Chondrocyte (in vitro differentiated cells): ENCODE measurements around the gene PHLPP1. TPM values are rescaled to one million over a fixed set of nuclear protein-coding genes. Genes with fewer than 3 reads are reported as not detected.

ENCODE experiments used
- DNase-seq: peaks from one replicate; pipeline ENCODE4 v3.0.0; 2021; ENCODE audit warnings: mixed read lengths, low spot score
- H3K27ac Mint-ChIP-seq: one replicate; pipeline ENCODE4 v1.8.0; 2021; ENCODE audit warnings: mild to moderate bottlenecking, moderate library complexity, mixed read lengths; ENCODE audit not compliant: unreplicated experiment
- H3K27me3 Mint-ChIP-seq: 2 replicates; pipeline ENCODE4 v1.8.0; 2021; ENCODE audit warnings: low read depth, mixed read lengths
- H3K36me3 Mint-ChIP-seq: 2 replicates; pipeline ENCODE4 v1.8.0; 2021; ENCODE audit warnings: low read depth, mixed read lengths
- H3K4me1 Mint-ChIP-seq: 2 replicates; pipeline ENCODE4 v1.8.0; 2021; ENCODE audit warnings: low read depth, mild to moderate bottlenecking, mixed read lengths
- H3K4me3 Mint-ChIP-seq: one replicate; pipeline ENCODE4 v1.8.0; 2021; ENCODE audit warnings: mild to moderate bottlenecking, moderate library complexity, mixed read lengths; ENCODE audit not compliant: unreplicated experiment
- H3K9me3 Mint-ChIP-seq: 2 replicates; pipeline ENCODE4 v1.8.0; 2021; ENCODE audit warnings: low read depth, mixed read lengths
- total RNA-seq: library from RNA; stranded (reverse); gene quantifications from 3 replicates; pipeline ENCODE4 v1.2.1, GENCODE V29; 2021
- TF ChIP-seq, protein P1 (sequence below): fragments of 200-600 bp; sonication (generic); IDR thresholded peaks from 2 replicates; pipeline ENCODE4 v1.5.0; 2021; ENCODE audit warnings: antibody characterized with exemption, mild to moderate bottlenecking, moderate library complexity

The PHLPP1 gene
- total RNA-seq, 1 donor from 2014 or later: 10.4 TPM

DNA sequence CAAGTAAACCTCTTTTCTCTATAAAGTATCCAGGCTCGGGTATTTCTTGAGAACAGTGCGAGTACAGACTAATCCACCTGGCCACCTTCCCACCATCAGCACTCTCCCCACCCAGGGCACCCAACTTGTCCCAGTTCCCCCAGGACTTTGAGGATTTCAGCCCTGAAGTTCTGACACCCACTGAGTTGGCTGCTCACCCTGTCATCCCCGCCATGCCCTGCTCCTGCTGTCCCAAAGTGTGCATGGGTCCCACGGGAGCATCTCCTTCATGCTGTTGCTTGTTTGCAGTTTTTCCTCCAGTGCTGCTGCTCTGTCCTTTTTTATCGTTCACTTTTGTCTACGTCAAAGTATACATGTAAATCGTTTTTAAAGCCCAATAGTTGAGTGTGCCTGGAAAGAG lies 273.9 kb downstream of the PHLPP1 start:
- no peaks in the 10 kb centered on the region for H3K9me3 Mint-ChIP-seq
- peaks cover 1% of the 10 kb centered on the region for H3K36me3 Mint-ChIP-seq
- peaks cover 13% of the 10 kb centered on the region for H3K27me3 Mint-ChIP-seq
- H3K4me1 Mint-ChIP-seq: no peaks in the 10 kb centered on the region
- DNase-seq: no peak
- H3K4me3 Mint-ChIP-seq: no peak overlapping the region
- H3K27ac Mint-ChIP-seq: no peak overlapping the region
- TF ChIP-seq, protein P1, sequence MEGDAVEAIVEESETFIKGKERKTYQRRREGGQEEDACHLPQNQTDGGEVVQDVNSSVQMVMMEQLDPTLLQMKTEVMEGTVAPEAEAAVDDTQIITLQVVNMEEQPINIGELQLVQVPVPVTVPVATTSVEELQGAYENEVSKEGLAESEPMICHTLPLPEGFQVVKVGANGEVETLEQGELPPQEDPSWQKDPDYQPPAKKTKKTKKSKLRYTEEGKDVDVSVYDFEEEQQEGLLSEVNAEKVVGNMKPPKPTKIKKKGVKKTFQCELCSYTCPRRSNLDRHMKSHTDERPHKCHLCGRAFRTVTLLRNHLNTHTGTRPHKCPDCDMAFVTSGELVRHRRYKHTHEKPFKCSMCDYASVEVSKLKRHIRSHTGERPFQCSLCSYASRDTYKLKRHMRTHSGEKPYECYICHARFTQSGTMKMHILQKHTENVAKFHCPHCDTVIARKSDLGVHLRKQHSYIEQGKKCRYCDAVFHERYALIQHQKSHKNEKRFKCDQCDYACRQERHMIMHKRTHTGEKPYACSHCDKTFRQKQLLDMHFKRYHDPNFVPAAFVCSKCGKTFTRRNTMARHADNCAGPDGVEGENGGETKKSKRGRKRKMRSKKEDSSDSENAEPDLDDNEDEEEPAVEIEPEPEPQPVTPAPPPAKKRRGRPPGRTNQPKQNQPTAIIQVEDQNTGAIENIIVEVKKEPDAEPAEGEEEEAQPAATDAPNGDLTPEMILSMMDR: no peak

DNA sequence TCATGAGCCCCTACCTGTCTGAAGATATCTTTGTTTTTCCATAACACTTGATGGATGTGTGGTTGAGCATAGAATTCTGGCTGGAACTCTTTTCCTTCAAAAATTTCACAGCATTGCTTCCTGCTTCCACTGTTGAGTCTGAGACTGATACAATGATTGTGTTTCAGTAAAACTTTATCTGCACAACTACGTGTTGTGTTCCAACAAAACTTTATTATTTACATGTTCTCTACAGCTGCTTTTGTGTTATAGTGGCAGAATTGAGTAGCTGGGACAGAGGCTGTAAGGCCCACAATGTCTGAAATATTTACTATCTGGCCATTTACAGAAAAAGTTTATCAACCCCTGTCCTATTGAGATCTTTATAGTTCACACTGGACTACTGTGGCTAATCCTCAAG lies 275.3 kb downstream of the PHLPP1 start:
- no peak overlapping the region for H3K27ac Mint-ChIP-seq
- TF ChIP-seq, protein P1: no peak
- peaks cover 1% of the 10 kb centered on the region for H3K36me3 Mint-ChIP-seq
- no peak for DNase-seq
- H3K4me1 Mint-ChIP-seq: no peaks in the 10 kb centered on the region
- peaks cover 13% of the 10 kb centered on the region for H3K27me3 Mint-ChIP-seq
- H3K9me3 Mint-ChIP-seq: no peaks in the 10 kb centered on the region
- H3K4me3 Mint-ChIP-seq: no peak overlapping the region

DNA sequence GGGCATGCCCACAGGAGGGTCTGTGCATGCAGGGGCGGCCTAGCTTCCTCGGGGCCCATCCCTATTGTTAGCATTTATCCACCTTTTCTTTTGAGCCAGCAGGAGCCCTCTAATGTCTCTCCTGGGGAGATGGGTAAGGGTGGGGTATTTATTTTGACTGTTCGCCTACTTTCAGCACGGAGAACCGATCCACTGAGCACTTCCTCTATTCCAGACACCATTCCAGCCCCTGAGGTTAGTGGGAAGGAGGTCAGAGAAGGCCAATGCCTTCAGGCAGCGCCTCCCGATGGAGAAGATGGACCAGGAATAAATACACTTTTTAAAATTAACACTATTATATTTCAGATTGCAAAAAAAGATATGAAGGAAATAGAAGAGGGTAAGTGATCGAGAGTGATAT lies 276.0 kb downstream of the PHLPP1 start:
- Mint-ChIP-seq H3K4me3 (no peak overlapping the region), H3K4me1 (no peaks in the 10 kb centered on the region), H3K27me3 (peaks cover 13% of the 10 kb centered on the region), H3K9me3 (no peaks in the 10 kb centered on the region), H3K27ac (no peak overlapping the region), H3K36me3 (peaks cover 1% of the 10 kb centered on the region)
- DNase-seq: no peak
- TF ChIP-seq, protein P1: no peak

DNA sequence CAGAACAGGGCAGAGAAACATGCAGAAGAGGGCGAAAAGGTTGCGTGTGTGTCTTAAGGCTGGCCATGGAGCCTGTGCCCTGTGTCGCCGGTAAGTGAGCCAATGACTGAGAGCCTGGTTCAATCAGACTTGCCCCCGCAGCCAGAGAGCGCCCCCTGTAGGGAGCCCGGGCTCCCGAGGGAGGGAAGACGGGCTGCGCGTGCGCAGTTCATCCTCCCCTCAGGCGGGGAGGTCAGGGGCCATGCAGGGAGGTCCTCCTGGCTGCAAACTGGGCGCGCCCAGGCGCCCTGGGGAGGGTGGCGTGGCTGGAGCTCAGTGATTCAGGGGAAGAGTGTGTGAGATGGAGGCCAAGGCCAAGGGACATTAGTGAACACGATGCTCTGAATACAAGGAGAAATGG lies 276.6 kb downstream of the PHLPP1 start:
- no peaks in the 10 kb centered on the region for H3K4me1 Mint-ChIP-seq
- no peaks in the 10 kb centered on the region for H3K9me3 Mint-ChIP-seq
- no peak overlapping the region for H3K4me3 Mint-ChIP-seq
- no peak overlapping the region for H3K27ac Mint-ChIP-seq
- peaks cover 1% of the 10 kb centered on the region for H3K36me3 Mint-ChIP-seq
- peaks cover 13% of the 10 kb centered on the region for H3K27me3 Mint-ChIP-seq
- no peak for DNase-seq
- TF ChIP-seq, protein P1: no peak

DNA sequence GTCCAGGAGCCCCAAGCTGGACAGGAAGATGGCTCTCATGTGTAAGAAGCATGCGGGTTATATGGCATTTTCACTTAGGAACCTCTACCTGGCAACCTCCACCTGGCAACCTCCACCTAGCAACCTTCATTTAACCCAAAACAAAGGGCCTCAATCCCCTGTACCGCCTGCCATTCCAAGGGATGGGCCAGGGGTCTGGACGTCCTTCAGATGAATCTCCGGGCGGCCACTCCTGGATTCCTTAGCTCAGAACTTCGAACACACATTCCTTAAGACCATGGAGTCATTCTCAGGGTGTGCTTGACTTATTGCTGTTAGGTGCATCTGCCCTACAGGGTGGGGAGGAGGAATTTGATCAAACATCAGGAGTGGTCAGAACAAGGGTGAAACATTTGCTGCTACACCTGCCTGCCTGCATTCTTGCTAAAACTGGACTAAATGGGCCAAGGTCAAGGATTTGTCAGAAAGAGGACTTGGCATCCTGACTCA lies 277.6 kb downstream of the PHLPP1 start:
- peaks cover 1% of the 10 kb centered on the region for H3K36me3 Mint-ChIP-seq
- peaks cover 13% of the 10 kb centered on the region for H3K27me3 Mint-ChIP-seq
- TF ChIP-seq, protein P1: no peak
- no peaks in the 10 kb centered on the region for H3K9me3 Mint-ChIP-seq
- H3K27ac Mint-ChIP-seq: no peak overlapping the region
- no peaks in the 10 kb centered on the region for H3K4me1 Mint-ChIP-seq
- H3K4me3 Mint-ChIP-seq: no peak overlapping the region
- DNase-seq: no peak
